Epithelial cell of proximal tubule (primary cell): ENCODE data around the gene RPS21. TPM values are rescaled to one million over a fixed set of nuclear protein-coding genes. Genes with fewer than 3 reads are reported as not detected.

ENCODE experiments used
- DNase-seq: peaks from one replicate; pipeline ENCODE4 v3.0.0-alpha.2; 2011; ENCODE audit warnings: low read depth
- H3K4me3 ChIP-seq: 2 replicates; pipeline ENCODE4 v1.5.1; 2011; ENCODE audit warnings: low read depth, mild to moderate bottlenecking, low read length
- total RNA-seq: library from RNA; depleted of rRNA; stranded (reverse); fragments of >200 nt; gene quantifications from 2 replicates; pipeline ENCODE4 v1.2.3, GENCODE V29; 2015
- TF ChIP-seq, protein P1 (sequence below): conservative IDR thresholded peaks from 2 replicates; pipeline ENCODE4 v1.5.1; 2012; ENCODE audit warnings: low read depth, mild to moderate bottlenecking, low read length

RPS21 gene
- 2,187 and 2,322 TPM in 2 replicates for total RNA-seq

- TF ChIP-seq, protein P1, sequence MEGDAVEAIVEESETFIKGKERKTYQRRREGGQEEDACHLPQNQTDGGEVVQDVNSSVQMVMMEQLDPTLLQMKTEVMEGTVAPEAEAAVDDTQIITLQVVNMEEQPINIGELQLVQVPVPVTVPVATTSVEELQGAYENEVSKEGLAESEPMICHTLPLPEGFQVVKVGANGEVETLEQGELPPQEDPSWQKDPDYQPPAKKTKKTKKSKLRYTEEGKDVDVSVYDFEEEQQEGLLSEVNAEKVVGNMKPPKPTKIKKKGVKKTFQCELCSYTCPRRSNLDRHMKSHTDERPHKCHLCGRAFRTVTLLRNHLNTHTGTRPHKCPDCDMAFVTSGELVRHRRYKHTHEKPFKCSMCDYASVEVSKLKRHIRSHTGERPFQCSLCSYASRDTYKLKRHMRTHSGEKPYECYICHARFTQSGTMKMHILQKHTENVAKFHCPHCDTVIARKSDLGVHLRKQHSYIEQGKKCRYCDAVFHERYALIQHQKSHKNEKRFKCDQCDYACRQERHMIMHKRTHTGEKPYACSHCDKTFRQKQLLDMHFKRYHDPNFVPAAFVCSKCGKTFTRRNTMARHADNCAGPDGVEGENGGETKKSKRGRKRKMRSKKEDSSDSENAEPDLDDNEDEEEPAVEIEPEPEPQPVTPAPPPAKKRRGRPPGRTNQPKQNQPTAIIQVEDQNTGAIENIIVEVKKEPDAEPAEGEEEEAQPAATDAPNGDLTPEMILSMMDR: no peak
- peak within 1 kb of the TSS; percentile 99 for H3K4me3 ChIP-seq
- DNase-seq: no peak
Observed at GRCh38 chr20:62386383-62387218, at the start of gene RPS21. TSS of gene RPS21 (plus strand) at chr20:62387103. CDS start at chr20:62387339, 236 bp downstream.

DNA sequence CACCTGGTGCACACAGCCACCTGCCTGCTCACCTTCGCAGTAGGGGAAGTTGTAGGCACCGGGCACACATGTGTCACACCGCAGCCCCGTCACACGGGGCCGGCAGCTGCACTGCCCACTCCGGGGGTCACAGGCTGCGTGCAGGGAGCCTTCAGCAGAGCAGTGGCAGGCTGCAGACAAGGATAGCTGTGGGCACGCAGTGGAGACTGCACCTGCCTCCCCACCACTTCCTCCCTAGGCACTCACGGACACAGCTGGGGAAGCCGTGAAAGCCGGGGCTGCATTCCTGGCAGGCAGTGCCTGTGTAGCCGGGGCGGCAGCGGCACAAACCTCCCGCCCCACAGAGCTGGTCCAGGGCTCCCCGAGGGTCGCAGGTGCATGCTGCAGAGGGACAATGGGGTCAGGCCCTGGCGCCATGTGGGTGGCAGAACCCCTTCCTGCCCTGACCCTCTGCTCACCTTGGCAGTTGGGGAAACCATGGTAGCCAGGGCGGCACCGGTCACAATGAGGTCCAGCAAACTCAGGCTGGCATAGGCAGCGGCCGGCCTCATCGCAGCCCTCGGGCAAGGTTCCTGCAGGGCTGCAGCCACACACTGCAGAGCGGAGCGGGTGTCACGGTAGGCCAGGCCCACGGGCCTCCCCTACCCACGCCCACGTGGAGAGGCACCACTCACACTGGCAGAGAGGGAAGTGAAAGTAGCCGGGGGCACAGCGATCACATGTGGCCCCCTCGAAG, 49.2 kb upstream of the RPS21 start:
- TF ChIP-seq, protein P1: no peak
- DNase-seq: no peak
- H3K4me3 ChIP-seq: no peak overlapping the region

GRCh38 chr20:62338294-62338620, 48.6 kb upstream of the RPS21 start:
- H3K4me3 ChIP-seq: no peak overlapping the region
- TF ChIP-seq, protein P1: no peak
- DNase-seq: no peak

- TF ChIP-seq, protein P1: no peak
- H3K4me3 ChIP-seq: no peak overlapping the region
Observed at GRCh38 chr20:62339647-62340062, 47.2 kb upstream of the RPS21 start.

DNA sequence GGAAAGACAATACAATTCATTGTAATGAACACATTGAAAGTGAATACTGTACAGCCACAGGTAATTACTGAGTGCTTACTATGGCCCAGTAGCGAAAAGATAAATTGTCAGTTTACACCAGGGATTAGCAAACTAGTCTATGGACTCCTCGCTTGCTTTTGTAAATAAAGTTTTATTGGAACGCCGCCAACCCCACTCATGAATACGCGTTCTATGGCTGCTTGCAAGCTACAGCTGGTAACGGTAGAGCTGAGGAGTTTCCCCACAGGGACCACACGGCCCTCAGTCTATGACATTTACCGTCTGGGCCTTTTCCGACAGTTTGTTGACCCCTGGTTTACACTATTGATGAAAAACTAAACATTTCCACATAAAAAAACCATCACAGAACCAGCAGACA, 44.0 kb upstream of the RPS21 start:
- TF ChIP-seq, protein P1: no peak
- no peak for DNase-seq
- no peak overlapping the region for H3K4me3 ChIP-seq

More at GRCh38 chr20:62339647-62340062, 47.2 kb upstream of the RPS21 start:
- DNase-seq: no peak

DNA sequence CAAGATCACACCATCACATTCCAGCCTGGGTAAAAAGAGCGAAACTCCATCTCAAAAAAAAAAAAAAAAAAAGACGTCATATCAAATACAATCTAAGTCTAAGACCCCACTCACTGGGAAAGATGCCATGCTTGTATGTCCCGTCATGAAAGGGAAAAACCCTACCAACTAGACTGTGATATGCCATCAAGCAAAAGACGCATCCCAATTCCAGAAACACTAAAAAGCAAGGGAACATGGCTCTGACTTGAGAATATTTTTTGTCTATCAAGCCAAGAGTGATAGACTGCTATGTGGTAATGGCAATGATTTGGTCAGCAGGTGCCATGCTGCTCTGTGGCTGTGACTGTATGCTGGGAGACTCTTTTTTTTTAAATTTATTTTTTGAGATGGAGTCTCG, 42.8 kb upstream of the RPS21 start:
- TF ChIP-seq, protein P1: no peak
- H3K4me3 ChIP-seq: no peak overlapping the region
- DNase-seq: no peak

DNA sequence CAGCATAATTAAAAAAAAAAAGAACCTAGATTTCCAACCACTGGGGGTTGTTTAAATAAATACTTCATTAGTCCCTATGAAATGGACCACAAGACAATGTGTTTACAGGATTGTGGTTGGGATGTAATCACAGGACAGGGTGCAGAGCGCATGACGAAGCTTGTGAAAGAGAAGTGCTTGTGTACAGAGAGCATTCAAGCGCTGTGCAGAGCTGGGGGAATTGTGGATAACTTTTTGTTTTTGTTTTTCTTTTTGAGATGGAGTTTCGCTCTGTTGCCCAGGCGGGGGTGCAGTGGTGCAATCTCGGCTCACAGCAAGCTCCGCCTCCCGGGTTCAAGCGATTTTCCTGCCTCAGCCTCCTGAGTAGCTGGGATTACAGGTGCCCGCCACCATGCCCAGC, 42.1 kb upstream of the RPS21 start:
- TF ChIP-seq, protein P1: no peak
- H3K4me3 ChIP-seq: no peak overlapping the region
- DNase-seq: no peak
